GM23338 (cell line): ENCODE data around the gene TMEM132D.

Experiments
- CREB1 ChIP-seq: fragments of 250-450 bp; sonication (Bioruptor Pico); IDR thresholded peaks from 2 replicates; pipeline ENCODE4 v1.5.0; 2020; ENCODE audit warnings: low read depth, mild to moderate bottlenecking, moderate library complexity
- CTCF ChIP-seq, 2 experiments: fragments of 200-600 bp in 1 of 2; sonication (generic) in 1 of 2; conservative IDR thresholded peaks; 2 replicates each; pipeline versions ENCODE4 v1.5.1 to v1.6.1; 2016 to 2017; ENCODE audit warnings: antibody characterized with exemption in 2 of 2, low read depth in 2 of 2, mild to moderate bottlenecking in 2 of 2, moderate library complexity in 1 of 2
- EZH2 ChIP-seq: fragments of 200-600 bp; sonication (generic); IDR thresholded peaks from one replicate; pipeline ENCODE4 v1.8.0; 2017; ENCODE audit warnings: antibody characterized with exemption, mild to moderate bottlenecking, low read depth; ENCODE audit not compliant: unreplicated experiment
- EZH2phosphoT487 ChIP-seq: fragments of 200-600 bp; sonication (generic); IDR thresholded peaks from one replicate; pipeline ENCODE4 v1.8.1; 2018; ENCODE audit warnings: antibody characterized with exemption; ENCODE audit not compliant: unreplicated experiment
- JUNB ChIP-seq: IDR thresholded peaks from one replicate; pipeline ENCODE4 v1.6.1; 2016; ENCODE audit warnings: antibody characterized with exemption; ENCODE audit not compliant: unreplicated experiment
- NANOG ChIP-seq: IDR thresholded peaks from 2 replicates; pipeline ENCODE4 v1.6.1; 2016; ENCODE audit warnings: antibody characterized with exemption, borderline replicate concordance
- POLR2AphosphoS5 ChIP-seq: IDR thresholded peaks from 2 replicates; pipeline ENCODE4 v1.6.1; 2016; ENCODE audit warnings: antibody characterized with exemption, low read depth
- REST ChIP-seq: IDR thresholded peaks from one replicate; pipeline ENCODE4 v1.6.1; 2018; ENCODE audit warnings: antibody characterized with exemption; ENCODE audit not compliant: unreplicated experiment
- STAT1 ChIP-seq: IDR thresholded peaks from one replicate; pipeline ENCODE4 v1.6.1; 2016; ENCODE audit warnings: antibody characterized with exemption; ENCODE audit not compliant: unreplicated experiment
- ZNF114 ChIP-seq: fragments of 250-450 bp; sonication (Bioruptor Pico); IDR thresholded peaks from 2 replicates; pipeline ENCODE4 v1.5.0; 2020; ENCODE audit warnings: mild to moderate bottlenecking, moderate library complexity
- ZNF331 ChIP-seq: fragments of 250-450 bp; sonication (Bioruptor Pico); IDR thresholded peaks from 2 replicates; pipeline ENCODE4 v1.5.0; 2020; ENCODE audit warnings: low read depth, mild to moderate bottlenecking, moderate library complexity
- ZNF462 ChIP-seq: fragments of 250-450 bp; sonication (Bioruptor Pico); IDR thresholded peaks from 2 replicates; pipeline ENCODE4 v1.5.0; 2020; ENCODE audit warnings: mild to moderate bottlenecking, moderate library complexity
- TF ChIP-seq, protein P1 (sequence below): IDR thresholded peaks from 2 replicates; pipeline ENCODE4 v1.6.1; 2016; ENCODE audit warnings: antibody characterized with exemption

- TF ChIP-seq CTCF (conservative IDR thresholded peaks at IDR 0.05; ENCODE audit: low read depth in 2 of 2) = no peak
- no peak for TF ChIP-seq STAT1
- TF ChIP-seq POLR2AphosphoS5 = no peak
- no peak for TF ChIP-seq EZH2phosphoT487
- no peak for TF ChIP-seq EZH2
- TF ChIP-seq, protein P1, sequence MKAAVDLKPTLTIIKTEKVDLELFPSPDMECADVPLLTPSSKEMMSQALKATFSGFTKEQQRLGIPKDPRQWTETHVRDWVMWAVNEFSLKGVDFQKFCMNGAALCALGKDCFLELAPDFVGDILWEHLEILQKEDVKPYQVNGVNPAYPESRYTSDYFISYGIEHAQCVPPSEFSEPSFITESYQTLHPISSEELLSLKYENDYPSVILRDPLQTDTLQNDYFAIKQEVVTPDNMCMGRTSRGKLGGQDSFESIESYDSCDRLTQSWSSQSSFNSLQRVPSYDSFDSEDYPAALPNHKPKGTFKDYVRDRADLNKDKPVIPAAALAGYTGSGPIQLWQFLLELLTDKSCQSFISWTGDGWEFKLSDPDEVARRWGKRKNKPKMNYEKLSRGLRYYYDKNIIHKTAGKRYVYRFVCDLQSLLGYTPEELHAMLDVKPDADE = no peak
- no peak for TF ChIP-seq NANOG
- TF ChIP-seq ZNF331 (CRISPR knock-in tag) = no peak
- no peak for TF ChIP-seq JUNB
- TF ChIP-seq REST = no peak
- no peak for TF ChIP-seq CREB1
- no peak for TF ChIP-seq ZNF462 (CRISPR knock-in tag)
- TF ChIP-seq ZNF114 (CRISPR knock-in tag) = no peak
Measured at GRCh38 chr12:129064209-129064855, 839.5 kb downstream of the TMEM132D start.
